Fibroblast of the conjunctiva (primary cell): Measurements from ENCODE around the gene TMPRSS4.

ENCODE experiments used
- DNase-seq: peaks from one replicate; pipeline ENCODE4 v3.0.0-alpha.2; 2010; ENCODE audit warnings: low read depth

Gene TMPRSS4

GRCh38 chr11:118135051-118135795 is 58.3 kb downstream of the TMPRSS4 start:
- DNase-seq = no peak

- no peak for DNase-seq
Measured at GRCh38 chr11:118135796-118136165, 58.9 kb downstream of the TMPRSS4 start.

- DNase-seq = no peak
Measured at GRCh38 chr11:118136341-118136740, 59.5 kb downstream of the TMPRSS4 start.

GRCh38 chr11:118136801-118137200 is 59.9 kb downstream of the TMPRSS4 start:
- no peak for DNase-seq

GRCh38 chr11:118138839-118139420 is 62.1 kb downstream of the TMPRSS4 start:
- DNase-seq = no peak

GRCh38 chr11:118139578-118139977 is 62.7 kb downstream of the TMPRSS4 start:
- DNase-seq = no peak

- DNase-seq = no peak
Measured at GRCh38 chr11:118142081-118142480, 65.2 kb downstream of the TMPRSS4 start.

GRCh38 chr11:118142809-118143208 is 65.9 kb downstream of the TMPRSS4 start:
- no peak for DNase-seq

GRCh38 chr11:118143661-118144185 is 66.8 kb downstream of the TMPRSS4 start:
- DNase-seq = no peak

- DNase-seq = no peak
Measured at GRCh38 chr11:118144301-118145268, 67.7 kb downstream of the TMPRSS4 start.

- DNase-seq = peak; percentile 21
Measured at GRCh38 chr11:118145285-118146227, 68.7 kb downstream of the TMPRSS4 start.

GRCh38 chr11:118146554-118146953 is 69.7 kb downstream of the TMPRSS4 start:
- DNase-seq = no peak

GRCh38 chr11:118147502-118147901 is 70.6 kb downstream of the TMPRSS4 start:
- DNase-seq = no peak

GRCh38 chr11:118148240-118148639 is 71.4 kb downstream of the TMPRSS4 start:
- DNase-seq = no peak

GRCh38 chr11:118148856-118149255 is 72.0 kb downstream of the TMPRSS4 start:
- no peak for DNase-seq

- DNase-seq = no peak
Measured at GRCh38 chr11:118149493-118149892, 72.6 kb downstream of the TMPRSS4 start.

- DNase-seq = no peak
Measured at GRCh38 chr11:118151431-118151830, 74.6 kb downstream of the TMPRSS4 start.

GRCh38 chr11:118152020-118152551 is 75.2 kb downstream of the TMPRSS4 start:
- DNase-seq = no peak

- peak; percentile 21 for DNase-seq
Measured at GRCh38 chr11:118152552-118153471, 75.9 kb downstream of the TMPRSS4 start, which contains the start of gene SCN4B. SCN4B (minus strand) TSS chr11:118152823; CDS start chr11:118152673, 150 bp downstream.

GRCh38 chr11:118153516-118153915 is 76.6 kb downstream of the TMPRSS4 start:
- DNase-seq = no peak
